OCI-LY1 (cell line): Measurements from ENCODE around the gene EEF1A1.
"Not testable (repeated sequence)": the region's sequence is repeated elsewhere in the genome, so short reads cannot be mapped to it uniquely, and the experiment has no call there.

Source experiments
- H2AFZ ChIP-seq: fragments of 200-600 bp; sonication (generic), shearing (Covaris generic); 2 replicates; pipeline ENCODE4 v1.6.0; 2014; ENCODE audit warnings: antibody characterized with exemption, mild to moderate bottlenecking, low read length
- H3F3A ChIP-seq: fragments of 200-600 bp; sonication (generic), shearing (Covaris generic); 2 replicates; pipeline ENCODE4 v1.6.0; 2014; ENCODE audit warnings: mild to moderate bottlenecking, antibody characterized with exemption, low read length, moderate library complexity; ENCODE audit not compliant: insufficient read depth
- H3K27ac ChIP-seq: fragments of 200-600 bp; sonication (generic); 2 replicates; pipeline ENCODE4 v1.5.1; 2014; ENCODE audit warnings: low read length, mixed run types, mild to moderate bottlenecking, low read depth; ENCODE audit not compliant: poor library complexity, severe bottlenecking
- H3K27me3 ChIP-seq: fragments of 200-600 bp; sonication (generic); 2 replicates; pipeline ENCODE4 v1.6.0; 2014; ENCODE audit warnings: antibody characterized with exemption, mild to moderate bottlenecking, low read length, moderate library complexity; ENCODE audit not compliant: insufficient read depth
- H3K36me3 ChIP-seq: fragments of 200-600 bp; sonication (generic); 2 replicates; pipeline ENCODE4 v1.6.1; 2014; ENCODE audit warnings: mild to moderate bottlenecking, antibody characterized with exemption, low read length, moderate library complexity, mixed read lengths; ENCODE audit not compliant: insufficient read depth
- H3K4me1 ChIP-seq: fragments of 200-600 bp; sonication (generic); 2 replicates; pipeline ENCODE4 v1.5.1; 2014; ENCODE audit warnings: mild to moderate bottlenecking, low read length, moderate library complexity; ENCODE audit not compliant: insufficient read depth, severe bottlenecking
- H3K4me2 ChIP-seq: fragments of 200-600 bp; sonication (generic), shearing (Covaris generic); 2 replicates; pipeline ENCODE4 v1.6.1; 2014; ENCODE audit warnings: low read length
- H3K4me3 ChIP-seq: fragments of 200-600 bp; sonication (generic); 2 replicates; pipeline ENCODE4 v1.5.1; 2014; ENCODE audit warnings: low read length, low read depth, mild to moderate bottlenecking, mixed read lengths; ENCODE audit not compliant: poor library complexity, severe bottlenecking
- H3K79me2 ChIP-seq: fragments of 200-600 bp; shearing (Covaris generic); 2 replicates; pipeline ENCODE4 v1.6.1; 2016; ENCODE audit warnings: mixed run types, low read length, mixed read lengths; ENCODE audit not compliant: insufficient read depth
- H3K9ac ChIP-seq: fragments of 200-600 bp; sonication (generic), shearing (Covaris generic); 2 replicates; pipeline ENCODE4 v1.6.1; 2014; ENCODE audit warnings: mild to moderate bottlenecking, low read length, mixed read lengths
- H3K9me2 ChIP-seq: fragments of 200-600 bp; sonication (generic), shearing (Covaris generic); 2 replicates; pipeline ENCODE4 v1.6.1; 2014; ENCODE audit warnings: low read depth, mild to moderate bottlenecking, low read length, mixed read lengths
- H3K9me3 ChIP-seq: fragments of 200-600 bp; shearing (Covaris generic); 2 replicates; pipeline ENCODE4 v1.6.1; 2014; ENCODE audit warnings: low read length, mixed read lengths
- H4K20me1 ChIP-seq: fragments of 200-600 bp; sonication (generic), shearing (Covaris generic); 2 replicates; pipeline ENCODE4 v1.6.0; 2016; ENCODE audit warnings: mild to moderate bottlenecking, low read length; ENCODE audit not compliant: insufficient read depth
- EZH2 ChIP-seq: fragments of 200-600 bp; sonication (generic), shearing (Covaris generic); IDR thresholded peaks from 2 replicates; pipeline ENCODE4 v1.8.0; 2017; ENCODE audit warnings: borderline replicate concordance, mixed run types, mild to moderate bottlenecking, antibody characterized with exemption, low read length, moderate library complexity, mixed read lengths
- TF ChIP-seq, protein P1 (sequence below): fragments of 200-600 bp; sonication (generic), shearing (Covaris generic); IDR thresholded peaks from 2 replicates; pipeline ENCODE4 v1.5.1; 2017; ENCODE audit warnings: mild to moderate bottlenecking, antibody characterized with exemption, low read length, moderate library complexity, mixed read lengths

EEF1A1 gene

DNA sequence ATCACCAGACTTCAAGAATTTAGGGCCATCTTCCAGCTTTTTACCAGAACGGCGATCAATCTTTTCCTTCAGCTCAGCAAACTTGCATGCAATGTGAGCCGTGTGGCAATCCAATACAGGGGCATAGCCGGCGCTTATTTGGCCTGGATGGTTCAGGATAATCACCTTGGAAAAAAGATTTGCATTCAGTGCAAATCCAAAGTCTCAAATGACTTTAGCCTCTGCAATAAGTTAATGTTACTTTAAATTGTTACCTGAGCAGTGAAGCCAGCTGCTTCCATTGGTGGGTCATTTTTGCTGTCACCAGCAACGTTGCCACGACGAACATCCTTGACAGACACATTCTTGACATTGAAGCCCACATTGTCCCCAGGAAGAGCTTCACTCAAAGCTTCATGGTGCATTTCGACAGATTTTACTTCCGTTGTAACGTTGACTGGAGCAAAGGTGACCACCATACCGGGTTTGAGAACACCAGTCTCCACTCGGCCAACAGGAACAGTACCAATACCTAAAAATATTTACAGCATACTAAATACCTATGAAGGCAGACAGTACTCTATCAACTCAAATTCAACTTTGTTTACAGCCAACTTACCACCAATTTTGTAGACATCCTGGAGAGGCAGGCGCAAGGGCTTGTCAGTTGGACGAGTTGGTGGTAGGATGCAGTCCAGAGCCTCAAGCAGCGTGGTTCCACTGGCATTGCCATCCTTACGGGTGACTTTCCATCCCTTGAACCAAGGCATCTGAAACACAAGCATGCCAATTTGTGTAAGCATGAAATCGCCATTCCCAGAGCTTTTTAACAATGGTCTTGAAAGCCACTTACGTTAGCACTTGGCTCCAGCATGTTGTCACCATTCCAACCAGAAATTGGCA is 2.5 kb downstream of the EEF1A1 start:
- Histone ChIP-seq H3K36me3 (peaks cover 62% of the 10 kb centered on the region), H3K9ac (peak overlapping the region; percentile 25; the same call in 1 of the 2 replicates), H3K4me1 (peaks cover 47% of the 10 kb centered on the region), H3K4me3 (peak overlapping the region; percentile 77), H3F3A (peaks cover 27% of the 10 kb centered on the region), H3K4me2 (peak overlapping the region; percentile 67), H3K27ac (peak overlapping the region; percentile 45)
- H3K27me3 ChIP-seq, H2AFZ ChIP-seq, H3K79me2 ChIP-seq, H3K9me3 ChIP-seq, H4K20me1 ChIP-seq, H3K9me2 ChIP-seq: not testable (repeated sequence)

DNA sequence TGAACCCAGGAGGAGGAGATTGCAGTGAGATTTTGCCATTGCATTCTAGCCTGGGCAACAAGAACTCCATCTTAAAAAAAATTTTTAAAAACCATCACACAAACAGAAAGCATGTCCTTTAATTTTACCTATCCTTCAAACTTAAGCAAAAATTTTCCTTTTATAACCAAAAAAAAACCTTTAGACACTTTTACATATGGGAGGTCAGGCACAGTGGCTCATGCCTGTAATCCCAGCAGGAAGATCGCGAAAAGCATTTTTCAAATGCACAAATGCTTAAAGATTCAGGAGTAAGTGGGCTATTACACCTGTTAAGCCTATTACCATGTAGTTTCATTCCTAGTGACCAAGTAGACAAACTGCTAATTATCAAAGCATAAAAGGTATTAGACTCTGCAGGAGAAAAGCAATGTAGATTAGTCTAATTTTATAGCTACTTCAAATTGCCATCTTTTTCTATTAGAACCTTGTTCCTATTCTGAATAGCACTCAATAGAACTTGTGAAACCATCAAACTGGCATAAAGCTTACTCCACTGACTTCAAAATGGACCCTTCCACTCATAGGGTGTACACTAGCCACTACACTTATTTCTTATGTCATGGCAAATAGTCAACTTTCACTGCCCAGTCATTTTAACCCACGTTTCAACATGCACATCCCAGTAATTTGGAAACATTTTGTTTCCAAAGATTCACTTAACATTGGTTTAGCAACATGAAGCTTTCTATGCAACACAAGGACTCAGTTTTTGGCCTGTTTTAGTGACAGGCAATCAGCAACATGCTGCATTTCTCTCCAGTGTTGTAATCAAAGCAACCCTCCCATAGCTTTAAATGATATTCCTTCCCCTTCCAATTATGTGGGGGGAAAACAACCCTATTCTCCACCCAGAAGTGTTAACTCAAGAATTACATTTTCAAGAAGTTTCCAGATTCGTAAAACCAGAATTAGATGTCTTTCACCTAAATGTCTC is 4.0 kb downstream of the EEF1A1 start:
- TF ChIP-seq, protein P1, sequence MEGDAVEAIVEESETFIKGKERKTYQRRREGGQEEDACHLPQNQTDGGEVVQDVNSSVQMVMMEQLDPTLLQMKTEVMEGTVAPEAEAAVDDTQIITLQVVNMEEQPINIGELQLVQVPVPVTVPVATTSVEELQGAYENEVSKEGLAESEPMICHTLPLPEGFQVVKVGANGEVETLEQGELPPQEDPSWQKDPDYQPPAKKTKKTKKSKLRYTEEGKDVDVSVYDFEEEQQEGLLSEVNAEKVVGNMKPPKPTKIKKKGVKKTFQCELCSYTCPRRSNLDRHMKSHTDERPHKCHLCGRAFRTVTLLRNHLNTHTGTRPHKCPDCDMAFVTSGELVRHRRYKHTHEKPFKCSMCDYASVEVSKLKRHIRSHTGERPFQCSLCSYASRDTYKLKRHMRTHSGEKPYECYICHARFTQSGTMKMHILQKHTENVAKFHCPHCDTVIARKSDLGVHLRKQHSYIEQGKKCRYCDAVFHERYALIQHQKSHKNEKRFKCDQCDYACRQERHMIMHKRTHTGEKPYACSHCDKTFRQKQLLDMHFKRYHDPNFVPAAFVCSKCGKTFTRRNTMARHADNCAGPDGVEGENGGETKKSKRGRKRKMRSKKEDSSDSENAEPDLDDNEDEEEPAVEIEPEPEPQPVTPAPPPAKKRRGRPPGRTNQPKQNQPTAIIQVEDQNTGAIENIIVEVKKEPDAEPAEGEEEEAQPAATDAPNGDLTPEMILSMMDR: no peak
- TF ChIP-seq EZH2: no peak
- Histone ChIP-seq H3K79me2 (peaks cover 5% of the 10 kb centered on the region; the same call in 1 of the 2 replicates), H3F3A (peaks cover 27% of the 10 kb centered on the region), H3K27me3 (no peaks in the 10 kb centered on the region), H3K9me2 (no peaks in the 10 kb centered on the region), H4K20me1 (no peaks in the 10 kb centered on the region), H3K4me3 (peak overlapping the region; percentile 10), H3K36me3 (peaks cover 66% of the 10 kb centered on the region), H3K9me3 (no peaks in the 10 kb centered on the region), H3K4me1 (peaks cover 36% of the 10 kb centered on the region), H3K27ac (peak overlapping the region; percentile 70), H3K4me2 (peak overlapping the region; percentile 45), H3K9ac (no peak overlapping the region), H2AFZ (no peak overlapping the region)

DNA sequence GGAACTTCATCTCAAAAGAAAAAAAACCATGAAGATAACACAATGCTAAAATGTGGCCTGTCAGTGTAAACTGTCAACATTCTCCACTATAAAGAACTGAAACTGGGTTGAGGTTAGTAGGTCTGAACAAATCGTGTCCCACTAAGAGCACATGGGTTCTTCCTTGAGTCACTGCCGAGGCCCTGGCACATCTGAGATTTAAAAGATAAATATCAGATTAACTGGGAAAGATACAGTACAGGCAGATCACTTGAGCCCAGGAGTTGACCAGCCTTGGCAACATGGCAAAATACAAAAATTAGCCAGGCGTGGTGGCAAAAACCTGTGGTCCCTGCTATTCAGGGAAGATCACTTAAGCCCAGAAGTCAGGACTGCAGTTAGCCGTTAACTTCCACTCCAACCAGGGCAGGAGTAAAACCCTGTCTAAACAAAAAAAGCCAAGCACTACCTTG is 5.6 kb downstream of the EEF1A1 start:
- H4K20me1 ChIP-seq: no peaks in the 10 kb centered on the region
- no peaks in the 10 kb centered on the region for H3K9me2 ChIP-seq
- H3K79me2 ChIP-seq: peaks cover 5% of the 10 kb centered on the region; the same call in 1 of the 2 replicates
- no peak overlapping the region for H2AFZ ChIP-seq
- peak overlapping the region; percentile 27; the same call in 1 of the 2 replicates for H3K4me2 ChIP-seq
- peaks cover 27% of the 10 kb centered on the region for H3F3A ChIP-seq
- no peaks in the 10 kb centered on the region for H3K27me3 ChIP-seq
- H3K9ac ChIP-seq: 0 out of 2 replicates have a peak overlapping the region, but pooled peaks have one; percentile 10
- TF ChIP-seq, protein P1: no peak
- TF ChIP-seq EZH2: no peak
- peak overlapping the region; percentile 70 for H3K27ac ChIP-seq
- H3K9me3 ChIP-seq: no peaks in the 10 kb centered on the region
- peaks cover 36% of the 10 kb centered on the region for H3K4me1 ChIP-seq
- peaks cover 60% of the 10 kb centered on the region for H3K36me3 ChIP-seq
- no peak overlapping the region for H3K4me3 ChIP-seq
